Activated T-helper 9 cell treated with anti-CD3 and anti-CD28 coated beads, Interleukin-2, amount 50 U/mL, for 16 hours (primary cell): ENCODE measurements around the gene PLEKHA7.
"Not testable (repeated sequence)": the region's sequence is repeated elsewhere in the genome, so short reads cannot be mapped to it uniquely, and the experiment has no call there.

Experiments used
- DNase-seq: peaks from one replicate; pipeline ENCODE4 v3.0.0-alpha.2; 2020; ENCODE audit warnings: low read depth

PLEKHA7 gene

GRCh38 chr11:16938061-16938460, 76.2 kb downstream of the PLEKHA7 start:
- DNase-seq = no peak

GRCh38 chr11:16936643-16937042, 77.6 kb downstream of the PLEKHA7 start:
- DNase-seq = no peak

GRCh38 chr11:16935518-16936302, 78.5 kb downstream of the PLEKHA7 start:
- no peak for DNase-seq

- DNase-seq = no peak
Observed at GRCh38 chr11:16933756-16934603, 80.2 kb downstream of the PLEKHA7 start.

GRCh38 chr11:16933291-16933690, 80.9 kb downstream of the PLEKHA7 start:
- DNase-seq = no peak

- DNase-seq = no peak
Observed at GRCh38 chr11:16928044-16928443, 86.2 kb downstream of the PLEKHA7 start.

- no peak for DNase-seq
Observed at GRCh38 chr11:16926883-16927626, 87.2 kb downstream of the PLEKHA7 start.

GRCh38 chr11:16925561-16926065, 88.6 kb downstream of the PLEKHA7 start:
- no peak for DNase-seq

- no peak for DNase-seq
Observed at GRCh38 chr11:16924826-16925560, 89.2 kb downstream of the PLEKHA7 start.

GRCh38 chr11:16924462-16924825, 89.8 kb downstream of the PLEKHA7 start:
- DNase-seq = no peak

GRCh38 chr11:16923987-16924386, 90.2 kb downstream of the PLEKHA7 start:
- DNase-seq = no peak

- no peak for DNase-seq
Observed at GRCh38 chr11:16921668-16922067, 92.5 kb downstream of the PLEKHA7 start.

GRCh38 chr11:16921019-16921418, 93.2 kb downstream of the PLEKHA7 start:
- no peak for DNase-seq

- no peak for DNase-seq
Observed at GRCh38 chr11:16920559-16920958, 93.7 kb downstream of the PLEKHA7 start.

GRCh38 chr11:16918543-16919182, 95.6 kb downstream of the PLEKHA7 start:
- DNase-seq = not testable (repeated sequence)

GRCh38 chr11:16917941-16918340, 96.3 kb downstream of the PLEKHA7 start:
- no peak for DNase-seq

GRCh38 chr11:16912692-16913111, 101.5 kb downstream of the PLEKHA7 start:
- no peak for DNase-seq

GRCh38 chr11:16911658-16912057, 102.6 kb downstream of the PLEKHA7 start:
- no peak for DNase-seq

GRCh38 chr11:16911186-16911585, 103.0 kb downstream of the PLEKHA7 start:
- no peak for DNase-seq

- no peak for DNase-seq
Observed at GRCh38 chr11:16909359-16910035, 104.7 kb downstream of the PLEKHA7 start.

GRCh38 chr11:16905375-16905774, 108.8 kb downstream of the PLEKHA7 start:
- DNase-seq = no peak
